HEK293 (cell line): ENCODE results near the gene AK5.

ENCODE experiments used
- CTCF ChIA-PET: fragments of 350-600 bp; formaldehyde crosslinking; extraction: SDS; loops from one replicate; lab custom pipeline; 2021; ENCODE audit warnings: antibody characterized with exemption; lab: Yijun Ruan, JAX
- POLR2A ChIA-PET: fragments of 300-600 bp; formaldehyde crosslinking; extraction: SDS; loops from one replicate; lab custom pipeline; 2020; ENCODE audit warnings: antibody characterized with exemption, inconsistent platforms; lab: Yijun Ruan, JAX
- H3K27ac ChIP-seq: fragments of 200-500 bp; sonication (Bioruptor generic); 2 replicates; pipeline ENCODE4 v1.5.1; 2014; ENCODE audit warnings: low read depth, low read length, control low read depth, inconsistent platforms; ENCODE audit errors: extremely low read depth
- H3K36me3 ChIP-seq, 2 experiments: fragments of 200-500 bp in 1 of 2; sonication (Bioruptor generic) in 1 of 2; 1 replicate in 1 of 2; 2 replicates in 1 of 2; pipeline ENCODE4 v1.5.1; 2014 to 2017; ENCODE audit warnings: inconsistent platforms in 2 of 2, low read length in 2 of 2; ENCODE audit not compliant: control insufficient read depth in 2 of 2, insufficient read depth in 1 of 2
- H3K4me1 ChIP-seq: fragments of 200-500 bp; sonication (Bioruptor generic); 2 replicates; pipeline ENCODE4 v1.5.1; 2014; ENCODE audit warnings: mild to moderate bottlenecking, low read length, inconsistent platforms; ENCODE audit not compliant: control insufficient read depth, insufficient read depth
- H3K4me3 ChIP-seq: 2 replicates; pipeline ENCODE4 v1.5.1; 2011; ENCODE audit warnings: low read depth, mild to moderate bottlenecking, control low read depth, low read length, moderate library complexity
- H3K9me3 ChIP-seq: fragments of 200-500 bp; sonication (Bioruptor generic); 2 replicates; pipeline ENCODE4 v1.5.1; 2014; ENCODE audit warnings: low read depth, low read length, inconsistent platforms; ENCODE audit not compliant: control insufficient read depth, insufficient read depth
- OVOL3 ChIP-seq: fragments of 450-650 bp; formaldehyde crosslinking; IDR thresholded peaks from 2 replicates; pipeline ENCODE4 v1.5.1; 2016; ENCODE audit warnings: missing biosample characterization, missing genetic modification characterization
- REST ChIP-seq: fragments of 450-650 bp; formaldehyde crosslinking; IDR thresholded peaks from 2 replicates; pipeline ENCODE4 v1.5.1; 2016; ENCODE audit warnings: missing biosample characterization, missing genetic modification characterization
- SP7 ChIP-seq: fragments of 450-650 bp; formaldehyde crosslinking; IDR thresholded peaks from 2 replicates; pipeline ENCODE4 v1.5.1; 2016; ENCODE audit warnings: missing biosample characterization, missing genetic modification characterization
- ZBTB20 ChIP-seq: fragments of 450-650 bp; formaldehyde crosslinking; IDR thresholded peaks from 2 replicates; pipeline ENCODE4 v1.5.1; 2016; ENCODE audit warnings: missing biosample characterization, missing genetic modification characterization
- ZBTB21 ChIP-seq: fragments of 450-650 bp; formaldehyde crosslinking; IDR thresholded peaks from 2 replicates; pipeline ENCODE4 v1.5.1; 2017; ENCODE audit warnings: missing biosample characterization, missing genetic modification characterization
- ZFP69B ChIP-seq: fragments of 450-650 bp; formaldehyde crosslinking; IDR thresholded peaks from 2 replicates; pipeline ENCODE4 v1.5.1; 2016; ENCODE audit warnings: missing biosample characterization, missing genetic modification characterization
- ZNF10 ChIP-seq: fragments of 450-650 bp; formaldehyde crosslinking; IDR thresholded peaks from 2 replicates; pipeline ENCODE4 v1.5.1; 2017; ENCODE audit warnings: missing biosample characterization, missing genetic modification characterization
- ZNF664 ChIP-seq: fragments of 450-650 bp; formaldehyde crosslinking; IDR thresholded peaks from 2 replicates; pipeline ENCODE4 v1.5.1; 2016; ENCODE audit warnings: missing biosample characterization, missing genetic modification characterization
- ZNF768 ChIP-seq: fragments of 450-650 bp; formaldehyde crosslinking; IDR thresholded peaks from 2 replicates; pipeline ENCODE4 v1.5.1; 2018; ENCODE audit warnings: missing biosample characterization, mild to moderate bottlenecking, missing genetic modification characterization
- ZSCAN5A ChIP-seq: fragments of 450-650 bp; formaldehyde crosslinking; IDR thresholded peaks from 2 replicates; pipeline ENCODE4 v1.5.1; 2016; ENCODE audit warnings: missing biosample characterization, missing genetic modification characterization
- TF ChIP-seq, protein P1 (sequence below): fragments of 450-650 bp; formaldehyde crosslinking; IDR thresholded peaks from 2 replicates; pipeline ENCODE4 v1.5.1; 2016; ENCODE audit warnings: missing biosample characterization, missing genetic modification characterization, borderline replicate concordance
- TF ChIP-seq, protein P2 (sequence below): fragments of 450-650 bp; formaldehyde crosslinking; IDR thresholded peaks from 2 replicates; pipeline ENCODE4 v1.5.1; 2016; ENCODE audit warnings: missing biosample characterization, missing genetic modification characterization

AK5 gene

DNA sequence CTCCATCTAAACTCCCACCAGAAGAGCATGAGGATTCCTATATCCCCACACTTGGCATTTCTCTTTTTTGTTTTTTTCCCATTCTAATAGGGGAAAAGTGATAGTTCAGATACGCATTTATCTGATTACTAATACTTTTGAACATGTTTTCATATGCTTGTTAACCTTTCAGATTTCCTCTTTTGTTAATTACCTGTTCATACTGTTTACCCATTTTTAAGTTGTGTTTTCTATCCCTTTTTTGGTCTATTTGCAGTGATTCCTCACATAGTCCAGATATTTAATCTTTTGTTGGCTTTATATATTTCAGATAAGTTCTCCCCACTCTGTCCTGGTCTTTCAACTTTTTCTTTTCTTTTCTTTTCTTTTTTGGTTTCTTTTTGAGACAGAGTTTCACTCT is 49.0 kb upstream of the AK5 start:
- Histone ChIP-seq H3K4me3 (no peak overlapping the region), H3K4me1 (no peaks in the 10 kb centered on the region), H3K27ac (no peak overlapping the region), H3K9me3 (no peaks in the 10 kb centered on the region)
- POLR2A ChIA-PET: no interaction called here
- CTCF ChIA-PET: no interaction called here
- TF ChIP-seq ZFP69B (tag by site-specific recombination) (no peak), SP7 (no peak), OVOL3 (no peak), ZBTB21 (no peak)
- TF ChIP-seq, all 188 proteins: peak for 0
- no peaks in the 10 kb centered on the region for H3K36me3 ChIP-seq

GRCh38 chr1:77234096-77234495 is 47.7 kb upstream of the AK5 start:
- TF ChIP-seq ZBTB20 (tag by site-specific recombination): no peak
- no peak for TF ChIP-seq ZNF10 (tag by site-specific recombination)
- TF ChIP-seq, protein P1, sequence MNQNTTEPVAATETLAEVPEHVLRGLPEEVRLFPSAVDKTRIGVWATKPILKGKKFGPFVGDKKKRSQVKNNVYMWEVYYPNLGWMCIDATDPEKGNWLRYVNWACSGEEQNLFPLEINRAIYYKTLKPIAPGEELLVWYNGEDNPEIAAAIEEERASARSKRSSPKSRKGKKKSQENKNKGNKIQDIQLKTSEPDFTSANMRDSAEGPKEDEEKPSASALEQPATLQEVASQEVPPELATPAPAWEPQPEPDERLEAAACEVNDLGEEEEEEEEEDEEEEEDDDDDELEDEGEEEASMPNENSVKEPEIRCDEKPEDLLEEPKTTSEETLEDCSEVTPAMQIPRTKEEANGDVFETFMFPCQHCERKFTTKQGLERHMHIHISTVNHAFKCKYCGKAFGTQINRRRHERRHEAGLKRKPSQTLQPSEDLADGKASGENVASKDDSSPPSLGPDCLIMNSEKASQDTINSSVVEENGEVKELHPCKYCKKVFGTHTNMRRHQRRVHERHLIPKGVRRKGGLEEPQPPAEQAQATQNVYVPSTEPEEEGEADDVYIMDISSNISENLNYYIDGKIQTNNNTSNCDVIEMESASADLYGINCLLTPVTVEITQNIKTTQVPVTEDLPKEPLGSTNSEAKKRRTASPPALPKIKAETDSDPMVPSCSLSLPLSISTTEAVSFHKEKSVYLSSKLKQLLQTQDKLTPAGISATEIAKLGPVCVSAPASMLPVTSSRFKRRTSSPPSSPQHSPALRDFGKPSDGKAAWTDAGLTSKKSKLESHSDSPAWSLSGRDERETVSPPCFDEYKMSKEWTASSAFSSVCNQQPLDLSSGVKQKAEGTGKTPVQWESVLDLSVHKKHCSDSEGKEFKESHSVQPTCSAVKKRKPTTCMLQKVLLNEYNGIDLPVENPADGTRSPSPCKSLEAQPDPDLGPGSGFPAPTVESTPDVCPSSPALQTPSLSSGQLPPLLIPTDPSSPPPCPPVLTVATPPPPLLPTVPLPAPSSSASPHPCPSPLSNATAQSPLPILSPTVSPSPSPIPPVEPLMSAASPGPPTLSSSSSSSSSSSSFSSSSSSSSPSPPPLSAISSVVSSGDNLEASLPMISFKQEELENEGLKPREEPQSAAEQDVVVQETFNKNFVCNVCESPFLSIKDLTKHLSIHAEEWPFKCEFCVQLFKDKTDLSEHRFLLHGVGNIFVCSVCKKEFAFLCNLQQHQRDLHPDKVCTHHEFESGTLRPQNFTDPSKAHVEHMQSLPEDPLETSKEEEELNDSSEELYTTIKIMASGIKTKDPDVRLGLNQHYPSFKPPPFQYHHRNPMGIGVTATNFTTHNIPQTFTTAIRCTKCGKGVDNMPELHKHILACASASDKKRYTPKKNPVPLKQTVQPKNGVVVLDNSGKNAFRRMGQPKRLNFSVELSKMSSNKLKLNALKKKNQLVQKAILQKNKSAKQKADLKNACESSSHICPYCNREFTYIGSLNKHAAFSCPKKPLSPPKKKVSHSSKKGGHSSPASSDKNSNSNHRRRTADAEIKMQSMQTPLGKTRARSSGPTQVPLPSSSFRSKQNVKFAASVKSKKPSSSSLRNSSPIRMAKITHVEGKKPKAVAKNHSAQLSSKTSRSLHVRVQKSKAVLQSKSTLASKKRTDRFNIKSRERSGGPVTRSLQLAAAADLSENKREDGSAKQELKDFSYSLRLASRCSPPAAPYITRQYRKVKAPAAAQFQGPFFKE: no peak
- no peak for TF ChIP-seq REST
- TF ChIP-seq ZSCAN5A (tag by site-specific recombination): no peak
- TF ChIP-seq, protein P2, sequence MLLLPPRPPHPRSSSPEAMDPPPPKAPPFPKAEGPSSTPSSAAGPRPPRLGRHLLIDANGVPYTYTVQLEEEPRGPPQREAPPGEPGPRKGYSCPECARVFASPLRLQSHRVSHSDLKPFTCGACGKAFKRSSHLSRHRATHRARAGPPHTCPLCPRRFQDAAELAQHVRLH (tag by site-specific recombination): no peak
- no peak for TF ChIP-seq ZNF664 (tag by site-specific recombination)
- no peak for TF ChIP-seq ZNF768 (tag by site-specific recombination)
- Histone ChIP-seq H3K9me3 (no peaks in the 10 kb centered on the region), H3K4me3 (no peak overlapping the region), H3K27ac (no peak overlapping the region), H3K4me1 (no peaks in the 10 kb centered on the region), H3K36me3 (no peaks in the 10 kb centered on the region)
- ChIA-PET POLR2A (no interaction called here), CTCF (no interaction called here)
